NK-92 treated with Interleukin-12 subunit alpha and Interleukin-12 subunit beta, amount 100 ng/mL, for 24 hours (cell line): ENCODE data around the gene EFCAB11.

Experiments
- DNase-seq: peaks from one replicate; lab custom pipeline; 2025; lab: John Stamatoyannopoulos, UW

EFCAB11 gene

GRCh38 chr14:89954070-89955021, at the start of gene EFCAB11:
TSS of gene EFCAB11 (minus strand) at chr14:89954730. CDS start at chr14:89954660, 70 bp downstream.
- DNase-seq = peak; percentile 94

GRCh38 chr14:90003526-90004307, 49.2 kb upstream of the EFCAB11 start:
- no peak for DNase-seq

GRCh38 chr14:90000935-90001334, 46.4 kb upstream of the EFCAB11 start:
- no peak for DNase-seq

GRCh38 chr14:89996963-89997362, 42.4 kb upstream of the EFCAB11 start:
- no peak for DNase-seq

- DNase-seq = no peak
Measured at GRCh38 chr14:89992273-89992672, 37.7 kb upstream of the EFCAB11 start.

- DNase-seq = no peak
Measured at GRCh38 chr14:89990623-89991275, 36.2 kb upstream of the EFCAB11 start.

- DNase-seq = no peak
Measured at GRCh38 chr14:89990218-89990617, 35.7 kb upstream of the EFCAB11 start.

- DNase-seq = no peak
Measured at GRCh38 chr14:89988787-89989186, 34.3 kb upstream of the EFCAB11 start.

- DNase-seq = no peak
Measured at GRCh38 chr14:89987161-89987475, 32.6 kb upstream of the EFCAB11 start.

GRCh38 chr14:89986462-89987160, 32.1 kb upstream of the EFCAB11 start:
- no peak for DNase-seq

- no peak for DNase-seq
Measured at GRCh38 chr14:89983375-89983774, 28.8 kb upstream of the EFCAB11 start.

GRCh38 chr14:89978656-89979055, 24.1 kb upstream of the EFCAB11 start:
- DNase-seq = no peak

GRCh38 chr14:89977668-89978067, 23.1 kb upstream of the EFCAB11 start:
- no peak for DNase-seq

- no peak for DNase-seq
Measured at GRCh38 chr14:89973234-89973823, 18.8 kb upstream of the EFCAB11 start.

- DNase-seq = no peak
Measured at GRCh38 chr14:89965839-89966238, 11.3 kb upstream of the EFCAB11 start.

- no peak for DNase-seq
Measured at GRCh38 chr14:89963288-89963978, 8.9 kb upstream of the EFCAB11 start.

- DNase-seq = no peak
Measured at GRCh38 chr14:89960914-89961313, 6.4 kb upstream of the EFCAB11 start.

- no peak for DNase-seq
Measured at GRCh38 chr14:89959853-89960445, 5.4 kb upstream of the EFCAB11 start.

GRCh38 chr14:89958966-89959365, 4.4 kb upstream of the EFCAB11 start:
- no peak for DNase-seq

- DNase-seq = no peak
Measured at GRCh38 chr14:89957791-89958190, 3.3 kb upstream of the EFCAB11 start.

GRCh38 chr14:89957376-89957775, 2.8 kb upstream of the EFCAB11 start:
- DNase-seq = no peak
